Measurements from ENCODE around the gene YBX3.

- TF ChIP-seq CTCF (IDR thresholded peaks at IDR 0.05 in 4 of 5, conservative IDR thresholded peaks at IDR 0.05 in 1 of 5) (peak in 1 of 5 experiments; percentile 26), POLR2A (IDR thresholded peaks at IDR 0.05) (no peak)
These were observed 27.2 kb upstream of the YBX3 start for GRCh38 chr12:10750385-10750727.

All from gastrocnemius medialis (tissue), 4 donors.